ENCODE measurements around the gene MDC1.

The MDC1 gene

GRCh38 chr6:30691208-30691847 is 25.8 kb downstream of the MDC1 start:
- H3K27ac ChIP-seq, result peak overlapping the region; percentile 74

DNA sequence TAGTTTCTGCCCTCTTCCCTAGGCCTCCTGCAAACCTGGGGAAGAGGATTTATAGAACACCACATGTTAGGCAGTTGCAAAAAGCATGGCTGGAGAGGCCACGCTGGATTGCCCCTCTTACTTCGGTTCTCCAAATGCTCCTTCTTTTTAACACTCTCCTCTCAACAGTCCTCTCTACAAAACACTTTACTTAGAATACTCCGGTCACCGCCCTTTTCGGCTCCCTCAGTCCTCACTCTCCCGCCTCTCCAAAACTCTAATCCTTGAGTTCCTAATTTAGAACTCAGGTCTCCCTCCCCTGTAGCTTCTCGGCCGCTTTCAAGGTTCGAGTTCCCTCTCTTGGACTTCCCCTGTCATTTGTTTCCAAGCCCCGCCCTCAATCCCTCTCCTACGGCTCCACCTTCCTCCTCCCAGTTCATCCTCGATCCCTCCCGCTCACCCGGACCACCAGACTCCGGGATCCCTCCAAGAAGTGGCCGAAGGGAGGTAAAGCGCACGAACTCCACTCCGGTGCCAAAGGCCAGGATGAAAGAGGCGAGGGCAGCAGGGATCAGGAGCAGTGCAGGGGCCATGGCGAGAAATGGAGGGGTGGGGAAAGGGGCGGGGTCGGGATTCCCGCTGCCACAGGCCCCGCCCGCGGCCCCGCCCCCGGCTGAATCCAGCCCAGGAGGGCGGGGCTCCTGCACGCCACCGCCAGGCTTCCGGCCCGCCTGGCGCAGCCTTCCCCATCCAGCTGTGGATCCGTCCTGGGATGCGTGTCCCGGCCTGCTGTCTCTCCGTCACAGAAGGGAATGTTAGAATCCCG is 26.5 kb downstream of the MDC1 start, which contains the start of gene NRM:
Gene NRM, minus strand, starts transcription at position 582 of the 805 bp plus-strand sequence. Its CDS starts 10 bp downstream, at position 572.
- TF ChIP-seq, protein P1, sequence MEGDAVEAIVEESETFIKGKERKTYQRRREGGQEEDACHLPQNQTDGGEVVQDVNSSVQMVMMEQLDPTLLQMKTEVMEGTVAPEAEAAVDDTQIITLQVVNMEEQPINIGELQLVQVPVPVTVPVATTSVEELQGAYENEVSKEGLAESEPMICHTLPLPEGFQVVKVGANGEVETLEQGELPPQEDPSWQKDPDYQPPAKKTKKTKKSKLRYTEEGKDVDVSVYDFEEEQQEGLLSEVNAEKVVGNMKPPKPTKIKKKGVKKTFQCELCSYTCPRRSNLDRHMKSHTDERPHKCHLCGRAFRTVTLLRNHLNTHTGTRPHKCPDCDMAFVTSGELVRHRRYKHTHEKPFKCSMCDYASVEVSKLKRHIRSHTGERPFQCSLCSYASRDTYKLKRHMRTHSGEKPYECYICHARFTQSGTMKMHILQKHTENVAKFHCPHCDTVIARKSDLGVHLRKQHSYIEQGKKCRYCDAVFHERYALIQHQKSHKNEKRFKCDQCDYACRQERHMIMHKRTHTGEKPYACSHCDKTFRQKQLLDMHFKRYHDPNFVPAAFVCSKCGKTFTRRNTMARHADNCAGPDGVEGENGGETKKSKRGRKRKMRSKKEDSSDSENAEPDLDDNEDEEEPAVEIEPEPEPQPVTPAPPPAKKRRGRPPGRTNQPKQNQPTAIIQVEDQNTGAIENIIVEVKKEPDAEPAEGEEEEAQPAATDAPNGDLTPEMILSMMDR (conservative IDR thresholded peaks at IDR 0.05), result no peak
- H3K27ac ChIP-seq, result peak within 1 kb of the TSS; percentile 74

More at GRCh38 chr6:30691208-30691847, 25.8 kb downstream of the MDC1 start:
- TF ChIP-seq, protein P1 (conservative IDR thresholded peaks at IDR 0.05), result no peak

- peak overlapping the region; percentile 74 for H3K27ac ChIP-seq
- TF ChIP-seq, protein P1 (conservative IDR thresholded peaks at IDR 0.05), result no peak
Observed at GRCh38 chr6:30689985-30690384, 27.1 kb downstream of the MDC1 start.

- no peak overlapping the region for H3K27ac ChIP-seq
- TF ChIP-seq, protein P1 (conservative IDR thresholded peaks at IDR 0.05), result no peak
Observed at GRCh38 chr6:30689022-30689865, 27.8 kb downstream of the MDC1 start.

- TF ChIP-seq, protein P1 (conservative IDR thresholded peaks at IDR 0.05), result no peak
- no peak overlapping the region; the same call in 1 of the 2 replicates for H3K27ac ChIP-seq
Observed at GRCh38 chr6:30688569-30688968, 28.5 kb downstream of the MDC1 start.

GRCh38 chr6:30687659-30688431 is 29.2 kb downstream of the MDC1 start:
- TF ChIP-seq, protein P1 (conservative IDR thresholded peaks at IDR 0.05), result peak; percentile 14; the same call in 1 of the 2 replicates
- H3K27ac ChIP-seq, result peak overlapping the region; percentile 74

Data from VCaP (cell line).